ENCODE data around the gene NKAIN4.

Gene NKAIN4

GRCh38 chr20:63254232-63254605, at the start of gene NKAIN4:
Gene NKAIN4, minus strand, starts transcription at chr20:63254463. Its CDS starts 13 bp downstream, at chr20:63254450.
- no peak within 1 kb of the TSS for H3K27ac Mint-ChIP-seq
- peaks cover 22% of the 10 kb centered on the region for H3K9me3 Mint-ChIP-seq
- DNase-seq, result peak; percentile 62

DNA sequence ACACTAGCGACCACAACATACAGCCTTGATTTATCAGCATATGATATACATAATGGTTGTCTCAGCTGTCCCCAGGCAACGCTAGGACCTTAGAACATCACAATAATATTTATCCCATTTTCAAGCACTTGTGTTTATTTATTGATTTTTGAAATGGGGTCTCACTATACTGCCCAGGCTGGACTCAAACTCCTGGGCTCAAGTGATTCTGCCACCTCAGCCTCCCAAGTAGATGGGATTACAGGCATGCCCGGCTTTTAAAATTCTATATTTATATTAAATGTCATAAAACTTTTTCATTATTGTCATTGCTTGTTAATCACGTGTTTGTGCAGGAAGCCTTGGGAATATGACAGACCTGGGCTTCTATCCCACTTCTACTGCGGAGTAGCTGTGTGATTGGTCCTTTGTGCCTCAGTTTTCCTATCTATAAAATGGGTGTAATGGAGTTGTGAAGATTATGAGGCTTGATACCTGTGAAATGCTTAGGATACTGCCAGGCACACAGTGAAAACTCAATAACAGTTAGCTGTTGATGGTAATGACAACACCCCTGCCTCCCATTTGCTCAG, 48.9 kb upstream of the NKAIN4 start:
- Mint-ChIP-seq H3K9me3 (peaks cover 12% of the 10 kb centered on the region), H3K4me1 (no peaks in the 10 kb centered on the region)

More at GRCh38 chr20:63254232-63254605, at the start of gene NKAIN4:
- Mint-ChIP-seq H3K4me1 (peaks cover 68% of the 10 kb centered on the region), H3K27me3 (ENCODE audit: low read depth, poor library complexity) (peaks cover 59% of the 10 kb centered on the region), H3K4me3 (peak within 1 kb of the TSS; percentile 78), H3K36me3 (ENCODE audit: low read depth) (peaks cover 18% of the 10 kb centered on the region)
- TF ChIP-seq, protein P1, sequence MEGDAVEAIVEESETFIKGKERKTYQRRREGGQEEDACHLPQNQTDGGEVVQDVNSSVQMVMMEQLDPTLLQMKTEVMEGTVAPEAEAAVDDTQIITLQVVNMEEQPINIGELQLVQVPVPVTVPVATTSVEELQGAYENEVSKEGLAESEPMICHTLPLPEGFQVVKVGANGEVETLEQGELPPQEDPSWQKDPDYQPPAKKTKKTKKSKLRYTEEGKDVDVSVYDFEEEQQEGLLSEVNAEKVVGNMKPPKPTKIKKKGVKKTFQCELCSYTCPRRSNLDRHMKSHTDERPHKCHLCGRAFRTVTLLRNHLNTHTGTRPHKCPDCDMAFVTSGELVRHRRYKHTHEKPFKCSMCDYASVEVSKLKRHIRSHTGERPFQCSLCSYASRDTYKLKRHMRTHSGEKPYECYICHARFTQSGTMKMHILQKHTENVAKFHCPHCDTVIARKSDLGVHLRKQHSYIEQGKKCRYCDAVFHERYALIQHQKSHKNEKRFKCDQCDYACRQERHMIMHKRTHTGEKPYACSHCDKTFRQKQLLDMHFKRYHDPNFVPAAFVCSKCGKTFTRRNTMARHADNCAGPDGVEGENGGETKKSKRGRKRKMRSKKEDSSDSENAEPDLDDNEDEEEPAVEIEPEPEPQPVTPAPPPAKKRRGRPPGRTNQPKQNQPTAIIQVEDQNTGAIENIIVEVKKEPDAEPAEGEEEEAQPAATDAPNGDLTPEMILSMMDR (IDR thresholded peaks at IDR 0.05), result no peak

DNA sequence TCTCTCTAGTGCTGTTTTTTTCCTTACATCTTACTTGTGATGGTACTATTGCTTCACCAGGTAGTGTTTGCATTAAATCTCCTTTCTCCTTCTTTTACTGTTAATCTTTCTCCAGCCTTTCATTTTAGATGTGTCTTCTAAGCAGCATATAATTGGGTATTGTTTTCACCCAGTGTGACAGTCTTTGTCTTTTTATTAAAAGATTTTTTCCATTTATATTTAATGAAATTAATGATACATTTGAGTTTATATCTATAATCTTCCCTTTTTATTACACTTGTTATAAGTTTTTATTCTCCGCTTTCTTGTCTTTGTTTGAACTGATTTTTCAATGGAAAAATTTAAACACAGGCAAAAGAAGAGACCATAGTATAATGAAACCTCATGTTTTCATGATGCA, 47.4 kb upstream of the NKAIN4 start:
- Mint-ChIP-seq H3K4me3 (no peak overlapping the region), H3K36me3 (ENCODE audit: low read depth) (no peaks in the 10 kb centered on the region), H3K9me3 (peaks cover 12% of the 10 kb centered on the region), H3K27me3 (ENCODE audit: low read depth, poor library complexity) (peaks cover 57% of the 10 kb centered on the region), H3K27ac (no peak overlapping the region), H3K4me1 (no peaks in the 10 kb centered on the region)
- TF ChIP-seq, protein P1 (IDR thresholded peaks at IDR 0.05), result no peak
- DNase-seq, result no peak

More for the DNA sequence above, 48.9 kb upstream of the NKAIN4 start:
- TF ChIP-seq, protein P1 (IDR thresholded peaks at IDR 0.05), result no peak
- Mint-ChIP-seq H3K4me3 (no peak overlapping the region), H3K36me3 (ENCODE audit: low read depth) (no peaks in the 10 kb centered on the region), H3K27ac (no peak overlapping the region), H3K27me3 (ENCODE audit: low read depth, poor library complexity) (peaks cover 47% of the 10 kb centered on the region)
- no peak for DNase-seq

DNA sequence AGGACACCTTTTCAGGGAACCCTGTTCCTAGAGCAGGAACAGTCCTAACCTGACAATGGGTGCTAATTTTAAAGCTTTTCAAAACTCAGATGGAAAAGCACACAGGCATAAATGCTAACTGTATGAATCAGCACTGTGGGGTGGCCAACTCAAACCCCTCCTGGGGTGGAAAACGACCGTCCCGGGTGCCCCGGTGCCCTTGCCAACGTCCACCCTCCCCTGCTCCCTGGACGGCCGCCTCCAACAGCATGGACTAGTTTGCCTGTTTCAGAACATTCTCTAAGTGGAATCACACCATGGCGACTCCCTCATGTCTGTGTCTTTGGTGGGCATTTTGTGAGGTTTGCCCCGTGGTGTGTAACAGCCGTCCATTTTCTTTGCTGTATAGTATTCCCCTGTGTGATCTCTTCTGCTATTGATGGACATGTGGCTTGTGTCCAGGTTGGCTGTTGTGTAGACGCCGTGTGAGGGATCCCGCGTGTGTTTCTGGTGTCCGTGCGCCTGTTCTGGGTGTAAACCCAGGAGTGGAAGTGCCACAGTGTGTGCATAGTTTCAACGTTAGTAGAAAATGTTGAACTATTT, 44.6 kb upstream of the NKAIN4 start:
- Mint-ChIP-seq H3K4me1 (peaks cover 5% of the 10 kb centered on the region), H3K27me3 (ENCODE audit: low read depth, poor library complexity) (peaks cover 78% of the 10 kb centered on the region), H3K9me3 (peaks cover 12% of the 10 kb centered on the region), H3K36me3 (ENCODE audit: low read depth) (no peaks in the 10 kb centered on the region), H3K4me3 (no peak overlapping the region), H3K27ac (no peak overlapping the region)
- TF ChIP-seq, protein P1 (IDR thresholded peaks at IDR 0.05), result no peak
- no peak for DNase-seq

DNA sequence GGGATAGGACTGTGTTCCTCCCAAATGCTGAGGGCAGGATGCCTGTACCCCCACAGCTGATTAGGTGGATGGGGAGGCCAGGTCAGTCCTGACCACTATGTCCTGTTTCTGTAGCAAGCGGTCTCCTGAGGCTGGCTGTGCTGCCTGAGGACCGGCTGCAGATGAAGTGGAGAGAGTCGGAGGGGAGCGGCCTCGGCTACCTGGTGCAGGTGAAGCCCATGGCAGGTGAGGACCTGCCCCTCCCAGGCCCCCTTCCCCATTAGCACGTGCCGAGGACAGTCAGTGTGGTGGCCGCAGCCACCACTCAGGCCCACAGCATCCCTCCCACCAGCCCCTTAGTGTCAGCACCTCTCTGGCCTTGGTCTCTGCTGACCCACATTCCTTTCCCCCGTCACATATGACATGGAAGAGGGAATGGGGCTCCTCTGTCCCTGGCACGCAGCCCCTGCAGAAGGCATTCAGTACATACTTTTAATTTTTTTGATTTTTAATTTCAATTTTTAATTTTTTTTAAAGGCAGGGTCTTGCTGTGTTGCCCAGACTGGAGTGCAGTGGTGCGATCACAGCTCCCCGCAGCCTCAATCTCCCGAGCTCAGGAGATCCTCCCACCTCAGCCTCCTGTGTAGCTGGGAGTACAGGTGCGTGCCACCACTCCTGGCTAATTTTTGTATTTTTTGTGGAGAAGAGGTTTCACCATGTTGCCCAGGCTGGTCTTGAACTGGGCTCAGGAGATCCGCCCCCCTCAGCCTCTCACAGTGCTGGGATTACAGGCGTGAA, 43.7 kb upstream of the NKAIN4 start:
- Mint-ChIP-seq H3K27me3 (ENCODE audit: low read depth, poor library complexity) (peaks cover 77% of the 10 kb centered on the region), H3K27ac (no peak overlapping the region), H3K4me1 (peaks cover 5% of the 10 kb centered on the region), H3K36me3 (ENCODE audit: low read depth) (no peaks in the 10 kb centered on the region), H3K4me3 (no peak overlapping the region), H3K9me3 (peaks cover 12% of the 10 kb centered on the region)
- no peak for DNase-seq
- TF ChIP-seq, protein P1 (IDR thresholded peaks at IDR 0.05), result no peak

Measured in nephron progenitor cell (in vitro differentiated cells).